Limb (tissue), 2 donors: ENCODE data around the gene TRAP1.
A peak's percentile ranks its signal among the peaks of the same experiment; 100 is the strongest.

ENCODE experiments used
- DNase-seq, 2 donors: peaks; one replicate each; pipeline ENCODE4 v3.0.0-alpha.2; 2016; ENCODE audit errors: extremely low spot score in 2 of 2

Gene TRAP1

DNA sequence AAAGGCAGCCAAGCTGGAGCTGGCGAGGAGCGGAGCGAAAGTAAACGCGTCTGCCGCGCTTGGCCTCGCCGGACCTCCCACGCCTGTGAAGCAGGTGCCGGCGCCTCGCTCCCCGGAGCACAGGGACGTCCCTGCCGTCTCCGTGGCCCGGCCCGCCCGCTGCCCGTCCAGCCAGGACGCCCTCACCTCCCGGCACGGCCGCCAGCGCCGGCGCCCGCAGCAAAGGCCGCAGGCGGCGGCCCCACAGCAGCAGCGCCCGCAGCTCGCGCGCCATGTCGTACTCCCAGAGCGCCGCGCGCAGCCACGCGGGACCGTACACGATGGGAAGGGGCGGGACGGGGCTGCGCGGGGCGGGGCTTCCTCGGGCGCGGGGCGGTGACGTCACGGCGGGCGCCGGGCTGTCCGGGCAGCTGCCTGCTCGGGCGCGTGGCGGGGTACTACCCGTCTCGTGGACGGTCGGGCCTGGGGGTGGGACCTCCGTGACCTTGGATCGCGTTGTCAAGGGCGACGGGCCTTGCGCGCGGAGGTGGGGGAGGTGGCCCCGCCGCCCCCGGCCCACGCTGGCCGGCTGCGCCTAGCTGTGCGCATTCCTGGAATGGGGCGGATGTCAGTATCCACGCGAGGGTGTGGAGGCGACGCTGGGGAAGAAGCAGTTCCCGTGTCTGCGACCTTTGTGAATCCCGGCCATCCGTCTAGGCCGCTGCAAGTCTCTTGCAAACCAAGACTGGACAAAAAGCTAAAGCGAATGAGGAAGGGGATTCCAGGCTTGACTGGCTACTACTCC lies at the start of gene TRAP1:
Gene TRAP1, minus strand, starts transcription at position 290 of the 784 bp plus-strand sequence. Its CDS starts 16 bp downstream, at position 274.
- peak; percentile 84 to 96 for DNase-seq

DNA sequence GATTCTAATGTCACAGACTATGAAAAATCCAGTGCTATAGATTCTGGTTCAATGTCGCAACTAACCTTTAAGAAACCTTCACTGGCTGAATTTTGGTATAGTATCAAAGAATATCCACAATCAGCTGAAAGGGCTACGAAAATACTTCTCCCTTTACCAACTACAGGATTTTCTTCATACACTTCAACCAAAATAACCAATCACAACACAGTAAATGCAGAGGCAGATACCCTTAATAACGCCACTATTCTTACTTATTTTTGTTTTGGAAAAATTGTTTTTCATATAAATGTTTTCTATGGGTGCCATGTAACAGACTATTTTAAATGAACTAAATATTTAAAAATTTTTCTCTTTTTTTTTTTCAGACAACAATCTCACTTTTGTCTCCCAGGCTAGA lies 48.9 kb upstream of the TRAP1 start:
- DNase-seq, result no peak

DNA sequence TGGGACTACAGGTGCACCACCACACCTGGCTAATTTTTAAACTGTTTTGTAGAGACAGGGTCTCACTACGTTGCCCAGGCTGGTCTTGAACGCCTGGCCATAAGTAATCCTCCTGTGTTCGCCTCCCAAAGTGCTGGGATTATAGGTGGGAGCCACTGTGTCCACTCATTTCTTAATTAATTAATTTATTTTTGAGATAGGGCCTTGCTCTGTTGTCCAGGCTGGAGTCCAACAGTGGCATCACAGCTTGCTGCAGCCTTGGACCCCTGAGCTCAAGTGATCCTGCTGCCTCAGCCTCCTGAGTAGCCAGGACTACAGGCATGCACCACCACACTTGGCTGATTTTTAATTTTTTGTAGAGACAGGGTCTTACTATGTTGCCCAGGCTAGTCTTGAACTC lies 47.1 kb upstream of the TRAP1 start:
- DNase-seq, result no peak

DNA sequence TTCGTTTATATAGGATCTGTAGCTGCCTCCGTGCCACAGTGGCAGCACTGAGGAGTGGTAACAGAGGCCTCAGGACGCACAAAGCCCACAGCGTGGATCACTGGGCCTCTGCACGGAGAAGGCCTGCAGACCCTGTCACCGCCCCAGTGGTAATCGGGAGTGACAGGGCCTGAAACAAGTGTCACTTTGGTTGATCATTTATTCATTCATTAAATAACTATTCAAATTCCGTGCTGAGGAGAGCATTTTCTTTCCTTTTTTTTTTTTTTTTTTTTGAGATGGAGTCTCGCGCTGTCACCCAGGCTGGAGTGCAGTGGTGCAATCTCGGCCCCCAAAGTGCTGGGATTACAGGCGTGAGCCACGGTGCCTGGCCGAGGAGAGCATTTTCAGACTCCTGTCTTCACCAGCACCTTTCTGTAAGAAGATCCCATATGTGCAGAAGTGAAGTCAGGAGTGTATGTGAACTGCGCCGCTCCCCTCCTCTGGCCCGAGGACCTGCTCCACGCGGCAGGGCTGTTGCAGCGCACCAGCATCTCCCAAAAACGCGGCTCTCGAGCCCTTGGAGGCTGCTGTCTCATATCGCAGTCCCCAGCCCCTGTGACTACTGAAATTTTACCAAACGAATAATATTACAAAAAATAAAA lies 44.9 kb upstream of the TRAP1 start:
- no peak for DNase-seq

DNA sequence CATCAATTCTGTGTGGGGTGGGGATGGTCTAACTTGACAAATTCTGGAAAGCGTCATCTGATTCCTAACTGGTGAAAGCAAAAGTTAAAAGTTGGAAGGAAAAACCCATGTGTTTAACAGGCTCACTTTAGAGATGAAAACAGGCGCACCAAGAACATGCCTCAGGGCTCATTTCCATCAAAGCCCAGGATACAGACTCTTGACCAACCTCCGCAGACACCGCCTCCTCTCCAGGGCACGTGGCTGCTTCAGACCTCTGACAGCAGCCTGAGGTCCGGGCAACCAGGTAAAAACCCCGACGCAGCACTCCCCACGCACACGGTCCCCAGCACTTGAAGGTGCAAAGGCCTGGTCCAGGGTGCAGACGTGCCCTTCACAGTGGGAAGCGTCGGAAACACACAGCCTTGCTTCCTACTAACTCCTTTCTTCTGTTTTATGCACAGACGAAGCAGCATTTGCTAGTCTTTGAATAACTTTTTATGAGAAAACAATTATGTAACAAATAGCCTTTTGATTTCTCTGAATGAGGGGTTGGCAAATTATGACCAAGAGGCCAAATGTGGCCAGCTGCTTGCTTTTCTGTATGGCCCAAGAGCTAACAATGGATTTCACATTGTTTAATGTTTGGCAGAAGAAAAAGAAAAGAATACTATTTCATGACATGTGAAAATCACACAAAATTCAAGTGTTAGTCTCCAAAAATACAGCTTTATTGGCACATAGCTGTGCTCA lies 44.2 kb upstream of the TRAP1 start:
- DNase-seq, result no peak

DNA sequence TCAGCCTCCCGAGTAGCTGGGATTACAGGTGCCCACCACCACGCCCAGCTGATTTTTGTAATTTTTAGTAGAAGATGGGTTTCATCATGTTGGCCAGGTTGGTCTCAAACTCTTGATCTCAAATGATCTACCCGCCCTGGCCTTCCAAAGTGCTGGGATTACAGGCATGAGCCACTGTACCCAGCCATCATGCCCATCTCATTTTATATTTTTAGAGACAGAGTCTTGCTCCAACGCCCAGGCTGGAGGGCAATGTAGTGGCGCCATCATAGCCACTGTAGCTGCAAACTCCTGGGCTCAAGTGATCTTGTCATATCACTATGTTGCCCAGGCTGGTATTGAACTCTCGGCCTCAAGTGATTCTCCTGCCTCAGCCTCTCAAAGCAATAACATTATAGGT lies 43.2 kb upstream of the TRAP1 start:
- no peak for DNase-seq

DNA sequence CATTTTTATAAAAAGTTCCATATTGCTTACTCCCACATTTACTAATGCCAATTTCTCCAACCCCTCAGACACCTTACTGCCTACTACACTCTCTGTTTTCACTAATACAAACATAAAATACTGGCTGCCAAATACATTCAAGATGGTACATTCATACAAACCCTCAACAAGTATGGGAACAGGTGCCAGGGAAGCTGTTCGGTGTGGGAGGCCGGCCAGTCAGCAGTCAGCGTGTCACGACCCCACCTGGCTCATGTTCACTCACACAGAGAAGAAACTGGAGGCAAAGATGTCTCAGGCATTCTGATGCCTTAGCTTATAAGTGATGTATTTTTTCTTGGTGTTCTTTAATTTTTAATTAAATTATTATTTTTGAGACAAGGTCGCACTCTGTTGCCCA lies 42.4 kb upstream of the TRAP1 start:
- no peak for DNase-seq

DNA sequence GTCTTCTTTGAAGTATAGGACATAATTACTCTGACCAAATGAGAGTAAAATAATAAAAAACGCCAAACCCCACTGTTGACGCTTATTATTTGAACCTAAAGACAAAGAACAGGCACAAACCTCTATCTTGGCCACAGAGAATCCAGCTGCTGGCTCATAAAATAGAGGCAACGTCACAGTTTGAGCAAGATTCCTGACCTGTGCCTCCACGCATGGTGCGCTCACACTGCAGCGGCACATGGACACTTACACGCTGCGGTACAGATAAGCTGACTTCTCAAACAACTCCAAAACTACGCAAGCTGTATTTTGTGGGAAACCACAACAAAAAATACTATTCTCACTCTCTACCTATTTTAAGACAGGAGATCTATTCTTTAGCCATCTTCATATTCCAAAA lies 38.8 kb upstream of the TRAP1 start:
- DNase-seq, result no peak

DNA sequence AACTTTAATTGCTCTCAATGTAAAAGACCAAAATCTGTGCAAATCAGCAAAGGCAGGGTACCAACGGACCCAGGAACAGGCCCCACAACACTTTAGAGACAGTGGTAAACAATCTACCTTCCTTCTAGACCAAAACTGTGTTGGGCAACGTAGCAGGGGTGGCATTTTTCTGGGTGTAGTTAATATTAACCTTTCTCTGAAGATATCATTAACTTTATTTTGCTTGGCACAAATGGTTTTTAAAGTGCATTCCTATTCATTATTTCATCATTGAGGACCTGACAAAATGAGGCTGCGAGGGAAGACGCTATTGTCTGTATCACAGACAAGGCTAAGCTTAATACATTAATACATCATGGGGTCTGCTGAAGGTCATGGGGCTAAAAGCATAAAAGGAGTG lies 37.9 kb upstream of the TRAP1 start:
- no peak for DNase-seq

DNA sequence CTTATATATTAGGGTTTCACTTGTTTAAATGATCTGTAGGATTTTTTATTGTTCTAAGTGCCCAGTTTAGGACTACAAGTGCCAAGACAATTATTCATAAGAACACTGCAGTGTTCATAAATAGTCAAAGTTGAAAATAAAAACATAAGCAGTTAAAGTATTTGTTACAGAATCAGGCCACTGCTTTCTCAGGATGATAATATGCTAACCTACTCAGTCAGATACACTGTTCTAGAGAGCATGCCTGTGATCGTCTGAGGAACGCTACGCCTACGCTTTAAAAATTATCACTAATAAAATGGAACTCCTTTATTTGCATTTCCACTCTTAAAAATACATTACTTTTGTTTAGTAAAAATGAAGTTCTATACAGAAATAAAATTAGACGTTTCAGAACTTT lies 37.4 kb upstream of the TRAP1 start:
- no peak for DNase-seq

DNA sequence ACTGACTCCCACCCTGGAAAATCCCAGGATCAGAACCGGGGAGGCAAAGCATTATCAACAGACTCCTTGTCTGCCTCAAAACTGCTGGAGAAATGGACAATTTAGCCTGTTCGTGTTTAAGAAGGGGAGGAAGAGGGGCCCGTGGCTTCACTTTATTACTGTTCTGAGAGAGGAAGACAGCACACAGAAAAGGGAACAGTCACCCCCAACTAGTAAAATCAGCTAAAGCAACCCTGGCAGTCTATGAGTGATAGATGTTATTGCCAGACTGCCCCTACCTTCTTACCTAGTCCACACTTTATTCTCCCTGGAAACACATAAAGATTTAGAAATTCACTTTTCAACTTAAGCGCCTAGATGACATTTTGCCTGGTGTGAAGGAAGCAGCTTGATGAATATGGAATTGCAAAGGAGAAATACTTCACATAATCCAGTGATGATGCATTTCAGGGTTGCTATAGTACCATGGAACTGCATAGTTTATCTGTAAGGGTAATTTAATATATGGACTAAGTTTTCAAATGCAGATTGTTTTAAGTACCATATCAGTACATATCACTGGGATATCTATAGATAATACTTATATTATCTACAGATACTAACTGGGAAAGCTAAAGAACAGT lies 36.9 kb upstream of the TRAP1 start:
- DNase-seq, result no peak

DNA sequence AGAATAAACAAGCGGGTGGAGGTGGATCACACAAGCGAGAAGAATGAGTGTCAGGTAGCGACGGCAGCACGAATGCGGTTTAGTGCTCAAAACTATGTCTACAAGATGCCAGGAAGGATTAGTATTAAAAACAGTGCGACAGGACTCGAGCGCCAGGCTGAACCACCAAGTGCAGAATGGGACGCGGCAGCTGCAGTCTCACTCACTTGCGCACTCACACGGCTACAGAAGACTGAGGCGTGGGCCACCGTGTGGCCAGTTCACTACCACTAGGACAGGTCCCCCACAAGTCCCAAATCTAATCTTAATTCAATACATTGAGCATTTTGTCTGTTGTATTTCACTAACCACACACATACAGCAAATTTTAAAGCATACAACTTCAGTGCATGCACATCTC lies 35.7 kb upstream of the TRAP1 start:
- no peak for DNase-seq

DNA sequence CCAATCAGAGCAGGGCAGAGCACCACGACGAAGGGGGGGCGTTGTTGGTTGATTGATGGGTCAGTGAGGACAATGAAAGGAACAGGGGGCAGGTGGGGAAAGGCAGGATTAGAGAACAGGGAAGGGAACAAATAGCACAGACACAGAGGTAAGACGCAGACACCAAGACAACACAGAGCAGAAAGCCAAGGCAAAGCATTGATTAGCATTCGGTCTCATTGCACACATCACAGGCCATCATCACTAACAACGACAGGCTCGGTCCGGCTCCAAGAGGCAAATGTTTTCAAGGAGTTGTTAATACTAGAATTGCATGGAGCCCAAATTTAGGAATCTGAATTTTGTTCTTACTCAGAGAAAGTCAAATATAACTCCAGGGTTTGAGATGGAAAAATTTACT lies 34.6 kb upstream of the TRAP1 start:
- no peak for DNase-seq

DNA sequence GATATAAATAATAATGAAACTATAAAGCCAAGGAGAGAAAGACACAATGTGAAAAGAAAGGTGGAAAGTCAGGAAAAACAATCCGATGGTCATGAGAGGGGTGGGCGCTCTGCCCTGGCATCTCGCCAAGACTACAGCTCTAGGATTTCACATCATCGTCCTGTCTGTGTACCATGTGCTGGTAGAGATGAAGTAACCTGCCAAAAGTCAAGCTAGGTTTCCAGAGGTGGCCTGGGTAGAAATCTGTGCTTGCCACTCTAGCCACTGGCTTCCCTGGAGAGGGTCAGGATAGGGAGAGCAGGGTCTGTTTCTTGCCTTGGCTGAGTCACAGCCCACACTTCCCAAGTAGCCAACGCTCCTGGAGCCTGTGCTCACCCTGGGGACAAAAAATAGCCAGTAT lies 31.0 kb upstream of the TRAP1 start:
- no peak for DNase-seq

DNA sequence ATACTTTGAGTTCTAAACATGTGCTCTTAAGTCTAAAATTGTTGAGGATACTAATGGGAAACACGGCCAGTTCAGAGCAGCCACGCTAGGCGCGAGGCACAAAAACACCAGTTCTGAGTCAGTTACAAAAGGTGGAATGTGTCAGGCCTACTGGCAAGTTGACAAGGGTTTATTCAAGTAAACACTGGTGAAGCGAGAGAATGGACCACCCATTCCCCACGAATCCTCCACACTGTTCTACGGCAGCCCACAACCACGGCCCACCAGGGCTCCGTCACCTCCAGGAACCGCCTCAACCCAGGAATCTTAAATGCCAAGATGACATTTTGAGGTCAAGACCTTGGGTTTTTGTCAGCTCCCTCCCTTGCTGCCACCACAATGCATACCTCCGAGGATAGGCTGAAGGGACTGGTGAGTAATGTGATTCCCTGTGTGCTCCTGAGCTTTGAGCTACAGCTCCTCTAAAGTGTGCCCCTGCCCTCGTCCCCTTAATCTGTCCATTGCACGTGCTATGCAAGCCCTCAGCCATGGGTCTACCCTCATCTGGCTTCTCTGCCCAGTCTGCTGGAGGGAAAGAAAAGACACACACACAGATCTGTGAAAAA lies 28.5 kb upstream of the TRAP1 start:
- DNase-seq, result no peak

DNA sequence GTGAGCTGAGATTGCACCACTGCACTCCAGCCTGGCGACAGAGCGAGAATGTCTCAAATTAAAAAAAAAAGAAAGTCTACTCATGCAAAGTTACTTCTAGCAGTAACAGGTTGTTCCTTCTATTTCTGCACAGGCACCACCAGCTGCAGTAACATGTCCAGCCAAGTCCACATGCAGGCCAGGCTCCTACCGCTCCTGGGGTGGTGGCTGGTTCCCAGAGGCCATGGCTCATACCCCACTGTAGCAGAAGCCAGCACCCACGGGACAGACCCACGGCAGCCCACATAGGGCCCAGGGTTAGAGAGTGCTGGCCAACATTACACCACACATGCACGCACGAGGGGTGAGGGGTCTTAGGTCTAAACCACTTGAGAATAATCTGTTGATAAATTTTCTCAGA lies 26.7 kb upstream of the TRAP1 start:
- no peak for DNase-seq

DNA sequence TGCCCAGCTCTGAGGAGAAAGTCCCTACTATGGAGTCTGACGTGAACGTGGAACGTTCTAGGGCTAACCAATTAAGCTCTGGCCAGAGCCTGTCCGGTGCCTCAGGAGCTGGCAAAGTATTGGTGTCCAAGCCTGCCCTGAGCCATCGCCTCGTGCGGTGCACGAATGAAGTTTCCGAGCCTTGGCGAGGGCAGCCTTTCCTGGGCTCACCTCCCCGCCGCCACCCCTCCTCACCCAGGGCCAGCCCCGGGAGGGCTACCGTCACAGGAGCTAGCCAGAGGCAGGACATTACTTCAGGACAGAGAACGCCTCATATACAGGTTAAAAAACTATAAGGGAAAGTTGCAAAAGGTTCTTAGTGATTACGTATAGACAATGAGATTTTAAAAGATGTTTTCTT lies 23.6 kb upstream of the TRAP1 start:
- DNase-seq, result no peak

DNA sequence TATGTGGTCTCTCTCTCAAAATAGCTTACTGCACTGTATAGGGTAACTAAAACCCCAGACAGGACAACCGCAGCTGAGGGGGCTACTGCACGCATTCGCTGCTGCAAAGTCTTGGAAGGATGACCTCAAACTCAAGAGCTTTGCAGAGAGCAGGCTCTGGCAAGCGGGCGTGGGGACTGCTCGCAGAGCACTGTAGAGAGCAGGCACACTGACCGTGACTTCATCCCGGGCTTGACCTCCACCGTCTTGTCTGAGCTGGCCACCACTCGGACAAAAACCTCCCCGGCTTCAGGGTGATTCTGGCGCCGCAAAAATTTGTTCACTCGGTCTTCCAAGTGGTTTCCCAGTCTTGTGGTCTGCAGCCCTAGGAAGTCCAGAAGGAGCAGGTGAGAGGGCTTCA lies 22.9 kb upstream of the TRAP1 start:
- no peak for DNase-seq

DNA sequence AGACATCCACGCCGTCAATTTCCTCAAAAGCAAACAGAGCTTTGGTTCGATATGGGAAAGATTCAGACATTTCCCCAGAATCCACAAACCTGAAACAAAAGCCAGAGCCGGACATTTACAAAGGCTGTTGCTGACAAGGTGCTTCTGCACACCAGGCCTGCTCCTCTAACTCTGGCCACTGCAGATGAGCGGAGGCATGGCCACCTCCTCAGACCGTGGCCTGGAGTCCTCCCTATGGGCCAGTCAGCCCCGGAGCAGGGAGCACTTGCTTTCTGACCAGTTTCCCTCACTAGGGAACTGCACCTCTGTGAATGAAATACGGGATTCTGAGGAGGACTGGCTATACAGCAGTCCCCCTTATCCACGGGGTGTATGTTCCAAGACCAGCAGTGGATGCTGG lies 22.3 kb upstream of the TRAP1 start:
- no peak for DNase-seq

DNA sequence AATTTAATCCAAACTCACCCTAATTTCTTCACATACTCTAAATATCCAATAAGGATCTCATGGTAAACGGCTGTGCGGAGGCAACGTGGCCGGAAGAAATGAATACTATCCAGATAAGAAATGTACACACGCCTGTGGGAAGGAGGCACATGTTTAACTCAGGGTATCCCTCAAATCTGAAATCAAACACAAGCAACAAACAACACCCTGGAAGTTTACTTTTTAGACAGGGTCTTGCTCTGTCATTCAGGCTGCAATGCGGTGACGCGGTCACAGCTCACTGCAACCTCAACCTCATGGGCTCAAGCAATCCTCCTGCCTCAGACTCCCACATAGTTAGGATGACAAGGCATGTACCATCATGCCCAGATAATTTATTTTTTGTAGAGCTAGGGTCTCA lies 21.2 kb upstream of the TRAP1 start:
- no peak for DNase-seq

DNA sequence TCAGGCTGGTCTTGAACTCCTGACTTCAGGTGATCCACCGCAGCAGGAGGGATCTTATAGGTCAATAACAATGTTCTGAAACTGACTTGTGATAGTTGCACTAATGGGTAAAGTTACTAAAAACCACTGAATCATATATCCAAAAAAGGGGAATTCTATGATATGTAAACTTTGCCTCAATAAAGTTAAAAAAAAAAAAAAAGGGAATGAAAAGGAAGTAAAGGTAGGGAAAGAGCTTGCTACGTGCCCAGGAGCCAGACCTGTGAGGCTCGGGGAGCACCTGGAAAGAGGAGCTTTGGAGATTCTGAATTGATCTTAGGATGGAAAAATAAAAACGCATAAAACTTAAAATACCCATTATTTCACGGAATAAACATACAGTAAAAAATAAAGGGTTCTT lies 20.8 kb upstream of the TRAP1 start:
- DNase-seq, result no peak

DNA sequence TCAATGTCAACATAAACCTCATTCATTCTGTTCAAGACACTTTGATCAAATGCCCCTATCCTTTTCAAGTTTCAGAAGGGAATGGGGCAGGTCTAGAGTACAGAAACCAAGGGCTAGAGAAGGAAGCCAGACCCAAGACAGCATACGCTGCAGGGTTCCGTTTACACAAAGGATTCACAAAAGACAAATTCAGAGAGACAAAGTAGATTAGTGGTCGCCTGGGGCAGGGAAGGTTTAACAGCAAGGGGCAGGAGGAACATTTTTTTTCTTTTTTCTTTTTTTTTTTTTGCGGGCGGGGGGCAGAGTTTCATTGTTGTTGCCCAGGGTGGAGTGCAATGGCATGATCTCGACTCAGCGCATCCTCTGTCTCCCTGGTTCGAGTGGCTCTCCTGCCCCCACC lies 19.9 kb upstream of the TRAP1 start:
- DNase-seq, result no peak
